ENCODE data around the gene LAS1L.
"Not testable (repeated sequence)": the region's sequence is repeated elsewhere in the genome, so short reads cannot be mapped to it uniquely, and the experiment has no call there.

Gene LAS1L

DNA sequence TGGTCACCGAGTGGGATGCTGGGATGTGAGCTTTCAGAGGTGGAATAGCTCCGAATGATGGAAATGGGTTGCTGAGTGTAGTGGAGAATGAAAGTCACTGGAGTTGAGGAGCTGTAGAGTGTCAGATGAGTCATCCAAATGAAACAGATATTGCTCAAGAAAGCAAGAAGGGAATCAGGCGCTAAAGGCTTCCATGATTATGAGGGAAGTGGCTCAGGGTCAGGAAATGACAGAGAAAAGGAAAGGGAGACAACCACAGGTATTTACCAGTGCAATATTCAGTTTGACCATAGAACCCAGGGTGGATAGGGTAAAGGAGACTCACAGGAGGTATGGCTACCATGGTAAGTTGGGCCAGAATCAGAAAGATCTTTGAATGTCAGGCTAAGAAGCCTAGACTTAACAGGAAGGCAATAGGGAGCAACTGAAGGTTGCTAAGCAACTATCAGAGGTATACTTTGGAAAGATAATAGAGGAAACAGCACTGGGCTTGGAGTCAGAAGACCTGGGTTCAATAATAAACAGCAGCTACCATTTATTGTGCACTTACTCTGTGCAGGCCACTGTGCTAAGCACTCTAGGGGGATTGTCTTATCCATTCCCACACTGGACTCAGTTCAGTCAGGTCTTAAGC lies 11.7 kb downstream of the LAS1L start:
- intact Hi-C loops (cut with DNase I): no loop called here

DNA sequence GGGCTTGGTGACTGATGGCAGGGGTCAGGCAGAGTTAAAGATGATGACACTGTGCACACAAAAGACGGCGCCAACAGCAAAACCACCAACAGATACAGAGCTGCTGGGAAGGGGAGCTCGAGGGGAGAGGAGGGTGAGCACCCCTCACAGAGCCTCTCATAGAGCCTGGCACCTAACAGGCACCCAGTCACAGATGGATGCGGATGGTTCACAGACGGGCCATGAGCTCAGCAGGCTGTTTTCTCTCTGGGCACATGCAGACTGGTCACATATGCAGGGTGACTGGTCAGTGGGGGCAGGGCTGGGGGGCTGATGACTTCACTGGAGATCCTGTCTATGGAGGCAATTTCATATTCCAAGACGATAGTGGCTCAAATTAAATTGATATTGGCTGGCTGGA lies 15.1 kb downstream of the LAS1L start:
- intact Hi-C loops (cut with DNase I); DNase-seq: not testable (repeated sequence)

More for the DNA sequence above, 11.7 kb downstream of the LAS1L start:
- no peak for DNase-seq

DNA sequence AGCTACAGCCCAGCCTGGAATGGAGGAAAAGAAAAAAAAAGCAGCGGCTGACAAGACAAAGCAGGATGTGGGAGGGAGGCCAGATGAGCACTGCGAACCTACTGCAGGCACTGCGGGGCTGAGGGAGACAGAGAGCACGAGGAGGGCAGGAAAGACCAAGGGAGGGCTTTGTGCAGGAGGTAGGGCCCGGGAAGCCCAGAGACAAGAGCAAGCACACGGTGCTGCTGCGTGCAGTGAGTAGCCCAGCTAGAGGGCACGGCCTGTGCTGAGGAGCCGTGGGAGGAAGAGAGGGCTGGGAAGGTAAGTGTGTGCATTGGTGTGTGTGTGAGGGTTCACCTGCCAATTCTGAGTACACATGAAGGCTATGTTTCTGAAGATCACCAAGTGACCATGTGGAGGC lies 15.6 kb downstream of the LAS1L start:
- intact Hi-C loops (cut with DNase I); DNase-seq: not testable (repeated sequence)

DNA sequence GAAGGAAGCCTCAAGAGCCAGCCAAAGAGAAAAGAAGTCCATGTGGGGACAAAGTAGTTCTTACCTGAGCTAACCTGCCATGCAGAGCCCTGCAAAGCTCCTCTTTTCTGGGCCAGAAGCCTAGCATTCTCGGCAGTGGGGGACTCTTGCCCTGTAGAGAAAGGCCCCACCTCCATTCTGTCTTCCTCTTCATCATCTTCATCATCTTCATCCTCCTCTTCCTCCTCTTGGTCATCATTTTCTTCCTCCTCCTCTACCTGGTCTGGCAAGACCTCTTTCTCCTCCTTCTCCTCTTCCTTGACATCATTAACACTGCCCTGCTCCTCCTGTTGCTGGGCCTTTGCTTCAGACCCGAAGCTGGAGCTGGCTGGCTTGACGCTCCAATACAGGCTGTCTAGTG lies 16.7 kb downstream of the LAS1L start:
- no peak for DNase-seq
- intact Hi-C loops (cut with DNase I): no loop called here

DNA sequence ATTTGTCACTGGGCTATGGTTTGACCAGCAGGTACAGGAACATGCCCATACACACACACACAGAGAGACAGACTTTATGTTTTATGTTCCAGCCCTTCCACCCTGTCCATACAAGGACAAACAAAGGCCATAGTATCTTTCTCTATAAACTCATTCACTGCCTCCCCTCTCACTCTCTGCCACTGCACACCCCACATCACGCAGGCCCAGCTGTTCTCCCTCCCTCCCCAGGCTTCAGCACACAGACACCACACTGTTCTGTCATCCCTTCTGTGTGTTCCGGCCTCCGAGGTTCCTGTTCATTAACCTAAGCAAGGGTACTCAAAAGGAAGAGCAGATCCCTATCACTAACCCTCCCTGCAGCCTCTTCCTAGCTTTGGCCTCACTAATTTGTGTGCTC lies 17.8 kb downstream of the LAS1L start:
- intact Hi-C loops (cut with DNase I): no loop called here
- DNase-seq: peak in 40 of 42 donors; percentile 7 to 74 (median 47)

DNA sequence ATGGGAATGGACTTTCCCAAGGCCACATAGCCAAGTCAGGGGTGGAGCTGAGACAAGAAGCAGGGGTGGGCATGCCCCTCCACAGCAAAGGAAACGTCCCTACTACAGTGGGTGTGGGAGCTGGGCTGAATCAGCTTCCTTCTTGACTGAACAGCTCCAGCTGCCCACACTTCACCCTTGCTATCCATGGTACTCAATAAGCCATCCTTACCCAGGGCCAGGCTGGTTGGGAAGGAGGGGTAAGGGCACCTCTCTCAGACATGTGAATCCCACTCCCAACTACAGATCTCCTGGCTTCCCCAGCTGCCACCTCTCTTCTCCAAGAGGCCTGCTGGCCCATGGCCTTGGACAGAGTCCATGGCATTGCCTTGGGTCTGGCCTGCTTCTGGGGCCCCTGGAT lies 21.0 kb downstream of the LAS1L start:
- intact Hi-C loops (cut with DNase I): no loop called here
- DNase-seq: no peak

DNA sequence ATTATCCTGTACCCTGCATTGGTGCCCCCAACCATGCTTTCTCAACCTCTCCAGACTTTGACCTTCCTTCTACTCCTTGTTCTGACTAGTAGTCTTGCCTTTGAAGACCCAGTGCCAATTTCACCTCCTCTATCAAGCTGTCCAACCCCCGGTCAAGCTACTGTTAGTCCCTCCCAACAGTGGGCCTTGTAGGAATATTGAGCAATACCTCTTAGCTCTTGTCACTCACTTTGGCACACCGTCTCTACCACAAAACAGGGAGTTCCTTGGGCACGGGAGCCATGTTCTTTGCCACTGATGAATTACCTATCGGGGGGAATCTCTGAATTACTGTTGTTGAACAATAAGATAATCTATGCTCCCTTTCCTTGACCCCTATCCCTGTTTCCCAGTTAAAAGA lies 25.2 kb downstream of the LAS1L start:
- intact Hi-C loops (cut with DNase I): no loop called here
- DNase-seq: no peak

DNA sequence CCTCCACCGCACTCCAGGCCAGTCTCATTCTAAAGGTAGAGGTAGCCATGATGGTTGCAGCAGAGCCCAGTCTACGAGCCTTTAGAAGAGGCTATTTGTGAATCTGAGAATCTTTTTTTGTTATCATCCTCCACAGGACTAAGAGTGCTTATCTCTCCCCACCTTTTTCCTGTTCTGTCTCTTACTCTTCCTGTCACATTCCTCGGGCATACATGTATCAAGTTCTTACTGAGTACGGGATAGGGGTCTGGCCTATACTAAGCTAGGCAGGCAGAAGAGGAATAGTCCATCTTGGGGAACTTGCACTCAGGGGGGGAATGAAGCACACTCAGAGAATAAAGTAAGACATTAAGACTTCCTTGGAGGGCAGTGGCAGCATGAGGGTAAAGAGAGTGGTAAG lies 25.7 kb downstream of the LAS1L start:
- DNase-seq: no peak
- intact Hi-C loops (cut with DNase I): no loop called here

DNA sequence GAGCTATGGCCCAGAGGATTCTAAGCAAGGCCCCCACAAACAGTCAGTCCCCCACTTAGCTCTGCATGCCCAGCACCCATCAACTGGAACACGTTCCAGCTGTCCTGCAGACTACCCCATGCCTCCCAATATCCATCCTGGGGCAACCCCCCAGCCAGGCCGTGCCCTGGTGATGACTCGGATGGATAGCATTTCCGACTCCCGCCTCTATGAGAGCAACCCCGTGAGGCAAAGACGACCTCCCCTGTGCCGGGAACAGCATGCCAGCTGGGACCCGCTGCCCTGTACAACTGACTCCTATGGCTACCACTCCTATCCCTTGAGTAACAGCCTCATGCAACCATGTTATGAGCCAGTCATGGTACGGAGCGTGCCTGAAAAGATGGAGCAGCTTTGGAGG lies 32.0 kb downstream of the LAS1L start:
- intact Hi-C loops (cut with DNase I): no loop called here
- DNase-seq: no peak

DNA sequence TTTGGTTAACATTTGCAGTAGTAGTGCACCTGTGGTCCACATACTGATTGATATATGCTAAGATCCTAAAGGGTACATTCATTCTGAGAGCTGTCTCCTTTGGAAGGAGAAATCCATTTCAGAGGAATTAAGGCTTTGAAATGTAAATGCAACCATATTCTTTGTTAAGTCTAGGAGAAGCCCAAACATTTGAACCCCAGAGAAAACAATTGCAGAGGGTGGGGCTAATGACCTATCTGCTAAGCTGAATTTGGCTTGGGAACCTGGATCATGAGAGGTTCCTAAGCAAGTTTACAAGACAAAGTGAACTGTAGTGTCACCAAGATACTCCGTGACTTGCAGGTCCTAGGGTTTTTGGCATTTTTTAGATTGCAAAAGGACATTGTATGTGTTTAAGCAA lies 41.2 kb downstream of the LAS1L start:
- intact Hi-C loops (cut with DNase I): no loop called here
- no peak for DNase-seq

DNA sequence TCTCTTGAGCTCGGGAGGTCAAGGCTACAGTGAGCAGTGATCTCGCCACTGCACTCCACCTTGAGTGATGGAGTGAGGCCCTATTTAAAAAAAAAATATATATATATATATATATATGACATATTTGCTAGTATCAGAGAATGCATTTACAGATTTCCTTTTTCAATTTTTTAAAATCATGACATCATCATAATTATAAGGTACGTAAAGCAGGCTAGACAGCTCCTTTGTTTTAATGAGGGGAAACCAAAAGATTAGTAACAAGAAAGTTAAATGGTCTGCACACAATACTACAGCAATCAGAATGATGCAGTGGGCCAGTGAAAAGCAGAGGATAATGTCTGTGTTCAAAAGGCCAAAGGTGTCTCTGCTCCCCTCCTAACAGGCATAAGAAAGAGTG lies 43.0 kb downstream of the LAS1L start:
- intact Hi-C loops (cut with DNase I): no loop called here
- DNase-seq: no peak

DNA sequence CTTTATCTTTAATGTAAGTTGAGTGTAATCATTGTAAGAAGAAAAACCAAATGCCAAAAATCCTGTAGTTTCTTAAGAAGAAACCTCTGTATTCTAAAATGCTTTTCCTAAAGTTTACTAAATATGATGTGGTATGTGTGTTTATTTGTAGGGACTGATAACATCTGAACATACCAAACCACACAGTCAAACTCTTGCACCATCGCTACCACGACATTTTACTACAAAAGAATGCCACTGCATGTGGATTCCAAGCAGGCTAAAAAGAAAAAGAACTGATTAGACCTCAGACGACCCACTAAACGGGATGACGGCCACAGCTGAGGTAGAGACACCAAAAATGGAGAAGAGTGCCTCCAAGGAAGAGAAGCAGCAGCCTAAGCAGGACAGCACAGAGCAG lies 46.1 kb downstream of the LAS1L start:
- intact Hi-C loops (cut with DNase I): no loop called here
- DNase-seq: no peak

DNA sequence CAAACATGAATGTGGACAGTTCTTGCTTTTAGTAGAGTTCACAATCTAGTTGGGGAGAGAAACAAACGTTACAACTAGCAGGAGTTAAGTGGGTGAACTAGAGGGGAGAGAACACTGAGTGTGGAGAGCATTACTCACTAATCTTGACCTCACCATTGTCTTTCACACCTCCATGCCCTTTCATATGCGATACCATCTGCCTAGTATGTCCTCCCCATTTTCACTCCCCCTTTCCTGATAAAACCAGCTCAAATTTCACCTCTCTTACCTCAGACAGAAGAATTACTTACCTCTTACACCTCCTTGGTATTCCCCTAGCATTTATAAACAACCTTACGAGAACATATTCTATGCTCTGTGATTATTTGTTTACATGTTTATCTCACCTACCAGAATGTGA lies 53.6 kb downstream of the LAS1L start:
- no peak for DNase-seq
- intact Hi-C loops (cut with DNase I): no loop called here

DNA sequence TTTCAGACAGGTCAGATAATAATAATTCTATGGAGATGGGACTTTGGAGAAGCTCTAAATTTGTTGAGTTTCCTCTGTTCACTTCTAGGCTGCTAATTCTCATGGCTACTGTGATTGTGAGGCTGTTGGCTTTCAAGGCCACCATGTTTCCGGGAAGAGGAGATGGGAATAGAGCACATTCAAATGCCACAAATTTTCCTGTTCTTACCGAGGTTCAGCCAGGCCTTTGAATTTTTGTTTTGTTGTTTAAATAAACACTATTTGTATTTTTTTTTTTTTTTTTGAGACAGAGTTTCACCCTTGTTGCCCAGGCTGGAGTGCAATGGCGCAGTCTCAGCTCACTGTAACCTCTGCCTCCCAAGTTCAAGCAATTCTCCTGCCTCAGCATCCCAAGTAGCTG lies 55.5 kb downstream of the LAS1L start:
- DNase-seq; intact Hi-C loops (cut with DNase I): not testable (repeated sequence)

DNA sequence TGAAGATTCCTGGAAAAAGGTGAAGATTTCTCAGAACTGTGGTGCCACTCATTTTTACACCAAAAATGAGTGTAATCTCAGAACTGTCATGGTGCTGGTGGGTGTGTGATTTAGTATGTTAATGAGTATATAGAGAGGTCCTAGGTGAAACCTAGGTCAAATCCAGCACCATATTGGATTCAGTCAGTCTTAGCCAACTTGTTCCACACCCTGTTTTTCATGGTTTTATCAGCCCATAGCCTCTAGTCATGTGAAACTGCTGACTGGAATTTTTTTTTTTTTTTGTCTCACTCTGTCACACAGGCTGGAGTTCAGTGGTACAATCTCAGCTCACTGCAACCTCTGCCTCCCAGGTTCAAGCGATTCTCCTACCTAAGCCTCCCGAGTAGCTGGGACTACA lies 58.0 kb downstream of the LAS1L start:
- intact Hi-C loops (cut with DNase I): no loop called here
- no peak for DNase-seq

DNA sequence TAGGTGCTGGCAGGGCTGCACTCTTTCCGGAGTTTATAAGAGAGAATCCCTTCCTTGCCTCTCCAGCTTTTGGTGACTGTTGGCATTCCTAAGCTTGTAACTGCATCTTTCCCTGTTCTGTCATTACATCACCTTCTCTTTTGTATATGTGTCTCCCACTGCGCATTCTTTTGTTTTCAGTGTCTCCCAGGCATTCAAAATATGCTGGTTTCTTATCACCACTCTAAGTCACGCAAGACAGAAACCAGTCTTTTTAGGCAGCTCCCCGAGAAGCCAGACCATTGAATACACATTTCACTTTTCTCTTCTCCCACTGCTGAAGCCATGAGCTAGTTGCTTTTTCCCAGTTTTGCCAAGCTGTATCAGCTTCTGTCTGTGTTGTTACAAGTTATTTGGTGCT lies 71.0 kb downstream of the LAS1L start:
- DNase-seq: no peak
- intact Hi-C loops (cut with DNase I): no loop called here
